ENCODE measurements around the gene CPLANE2. TPM values are rescaled to one million over a fixed set of nuclear protein-coding genes. Genes with fewer than 3 reads are reported as not detected.

Gene CPLANE2
- total RNA-seq, 2 donors from 2014 or later = 6.5 to 15.2 TPM

DNA sequence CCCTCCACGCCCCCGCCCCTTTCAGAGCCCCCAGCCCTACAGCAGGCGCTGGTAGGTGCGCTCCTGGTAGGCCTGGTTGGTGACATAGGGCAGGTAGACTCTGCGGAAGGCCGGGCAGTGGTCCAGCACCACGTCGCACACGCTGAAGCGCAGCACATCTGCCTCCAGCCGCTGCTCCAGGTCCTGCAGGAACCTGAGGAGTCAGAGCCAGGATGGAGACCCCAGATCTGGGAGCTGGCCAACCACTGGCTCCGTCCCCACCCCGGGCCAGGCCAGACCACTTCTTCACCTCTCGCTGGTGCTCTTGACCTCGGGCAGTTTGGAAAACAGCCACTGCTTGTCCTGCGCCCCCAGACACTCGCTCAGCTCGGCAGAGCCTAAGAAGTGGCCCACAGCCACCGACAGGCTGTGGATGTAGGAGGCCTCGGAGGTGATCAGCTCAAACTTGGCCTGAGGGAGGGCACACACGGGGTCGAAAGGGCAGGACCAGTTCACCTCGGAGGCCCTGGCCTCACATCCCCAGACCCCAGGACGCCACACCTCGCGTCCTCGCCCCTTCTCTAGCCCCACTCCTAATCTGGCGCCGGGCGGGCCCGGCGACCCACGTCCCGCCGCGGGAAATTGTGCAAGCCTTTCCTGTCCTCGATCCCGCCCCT lies 31.0 kb downstream of the CPLANE2 start:
- no peaks in the 10 kb centered on the region for H3K9me3 ChIP-seq
- H3K36me3 ChIP-seq = no peaks in the 10 kb centered on the region
- H3K27me3 ChIP-seq = no peaks in the 10 kb centered on the region
- TF ChIP-seq CTCF (IDR thresholded peaks at IDR 0.05) = no peak
- intact Hi-C loops (cut with DNase I) = loop anchor here (10.0 kb wide), 1 partner anchor 159 kb away; the partner anchor contains the start of gene SZRD1
- H3K9ac ChIP-seq (ENCODE audit: low read depth in 2 of 2, low read length in 2 of 2) = peak overlapping the region; percentile 54 to 76
- H3K4me3 ChIP-seq = peak overlapping the region; percentile 45
- peaks cover 4% of the 10 kb centered on the region for H3K4me1 ChIP-seq
- DNase-seq = peak; percentile 43
- H3K27ac ChIP-seq = peak overlapping the region; percentile 51

DNA sequence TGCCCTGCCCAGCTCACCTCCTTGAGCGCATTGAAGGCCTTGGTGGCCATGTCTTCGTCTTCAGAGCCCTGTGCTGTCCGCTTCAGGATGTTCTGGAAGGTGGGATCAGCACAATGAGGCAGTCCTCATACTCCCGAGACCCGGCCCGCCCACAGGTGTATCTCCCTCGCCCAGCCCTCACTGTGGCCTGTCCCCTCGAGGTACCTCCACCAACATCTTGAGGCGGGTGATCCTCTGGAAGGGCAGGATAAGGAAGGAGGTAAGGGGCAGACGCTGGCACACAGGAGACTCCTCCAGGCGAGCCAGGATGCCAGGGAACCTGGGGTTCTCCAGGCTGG lies 31.7 kb downstream of the CPLANE2 start:
- Histone ChIP-seq H3K9me3 (no peaks in the 10 kb centered on the region), H3K36me3 (no peaks in the 10 kb centered on the region), H3K9ac (ENCODE audit: low read depth in 2 of 2, low read length in 2 of 2) (peak overlapping the region in 1 of 2 donors; percentile 76), H3K27me3 (no peaks in the 10 kb centered on the region), H3K4me1 (peaks cover 4% of the 10 kb centered on the region), H3K27ac (no peak overlapping the region), H3K4me3 (no peak overlapping the region)
- no peak for TF ChIP-seq CTCF (IDR thresholded peaks at IDR 0.05)
- DNase-seq = no peak
- intact Hi-C loops (cut with DNase I) = loop anchor here (10.0 kb wide), 1 partner anchor 159 kb away; the partner anchor contains the start of gene SZRD1

GRCh38 chr1:16204634-16205333 lies 32.2 kb downstream of the CPLANE2 start:
- no peak overlapping the region for H3K4me3 ChIP-seq
- H3K27me3 ChIP-seq = no peaks in the 10 kb centered on the region
- no peak overlapping the region for H3K27ac ChIP-seq
- H3K9ac ChIP-seq (ENCODE audit: low read depth in 2 of 2, low read length in 2 of 2) = no peak overlapping the region
- DNase-seq = peak; percentile 53
- peaks cover 4% of the 10 kb centered on the region for H3K4me1 ChIP-seq
- H3K9me3 ChIP-seq = no peaks in the 10 kb centered on the region
- no peak for TF ChIP-seq CTCF (IDR thresholded peaks at IDR 0.05)
- intact Hi-C loops (cut with DNase I) = loop anchor here (10.0 kb wide), 1 partner anchor 160 kb away; the partner anchor contains the start of gene SZRD1
- H3K36me3 ChIP-seq = no peaks in the 10 kb centered on the region

- no peaks in the 10 kb centered on the region for H3K36me3 ChIP-seq
- intact Hi-C loops (cut with DNase I) = loop anchor here (10.0 kb wide), 1 partner anchor 161 kb away; the partner anchor contains the start of gene SZRD1
- no peaks in the 10 kb centered on the region for H3K27me3 ChIP-seq
- no peak overlapping the region for H3K9ac ChIP-seq (ENCODE audit: low read depth in 2 of 2, low read length in 2 of 2)
- no peak overlapping the region for H3K27ac ChIP-seq
- no peaks in the 10 kb centered on the region for H3K9me3 ChIP-seq
- DNase-seq = no peak
- no peak for TF ChIP-seq CTCF (IDR thresholded peaks at IDR 0.05)
- no peak overlapping the region for H3K4me3 ChIP-seq
- H3K4me1 ChIP-seq = peaks cover 4% of the 10 kb centered on the region
These were observed 32.8 kb downstream of the CPLANE2 start for GRCh38 chr1:16204216-16204615.

DNA sequence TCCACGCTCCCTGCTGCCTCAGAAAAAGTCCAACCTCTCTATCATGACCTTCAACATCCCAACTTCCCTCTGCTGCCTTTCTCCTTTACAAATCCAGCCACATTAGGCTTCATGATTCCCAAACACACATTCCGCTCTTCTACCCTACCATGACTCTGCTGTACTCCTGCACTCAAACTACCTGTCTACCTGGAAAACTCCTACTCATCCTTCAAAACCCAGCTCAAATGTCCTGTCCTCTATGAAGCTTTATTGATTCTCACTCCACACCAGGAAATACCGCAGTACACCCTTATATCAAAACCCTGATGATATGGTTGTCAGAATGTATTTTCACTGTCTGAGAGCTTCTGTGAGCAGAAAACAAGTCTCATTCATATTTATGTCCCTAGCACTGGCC lies 33.4 kb downstream of the CPLANE2 start:
- DNase-seq = no peak
- no peak overlapping the region for H3K27ac ChIP-seq
- H3K36me3 ChIP-seq = no peaks in the 10 kb centered on the region
- H3K4me3 ChIP-seq = no peak overlapping the region
- no peak overlapping the region for H3K9ac ChIP-seq (ENCODE audit: low read depth in 2 of 2, low read length in 2 of 2)
- intact Hi-C loops (cut with DNase I) = loop anchor here (10.0 kb wide), 1 partner anchor 161 kb away; the partner anchor contains the start of gene SZRD1
- no peaks in the 10 kb centered on the region for H3K27me3 ChIP-seq
- H3K4me1 ChIP-seq = peaks cover 4% of the 10 kb centered on the region
- H3K9me3 ChIP-seq = no peaks in the 10 kb centered on the region
- no peak for TF ChIP-seq CTCF (IDR thresholded peaks at IDR 0.05)
